Stimulated activated CD8-positive, alpha-beta memory T cell treated with anti-CD3 and anti-CD28 coated beads, Interleukin-15, amount 100 ng/mL, for 48 hours (primary cell): ENCODE data around the gene COG7.
A peak's percentile ranks its signal among the peaks of the same experiment; 100 is the strongest.
"Not testable (repeated sequence)": the region's sequence is repeated elsewhere in the genome, so short reads cannot be mapped to it uniquely, and the experiment has no call there.

Experiments used
- DNase-seq, 2 donors: peaks; one replicate each; pipeline ENCODE4 v3.0.0-alpha.2; 2020; ENCODE audit warnings: low read depth in 2 of 2

The COG7 gene

GRCh38 chr16:23476289-23476688, 23.3 kb upstream of the COG7 start:
- no peak for DNase-seq

DNA sequence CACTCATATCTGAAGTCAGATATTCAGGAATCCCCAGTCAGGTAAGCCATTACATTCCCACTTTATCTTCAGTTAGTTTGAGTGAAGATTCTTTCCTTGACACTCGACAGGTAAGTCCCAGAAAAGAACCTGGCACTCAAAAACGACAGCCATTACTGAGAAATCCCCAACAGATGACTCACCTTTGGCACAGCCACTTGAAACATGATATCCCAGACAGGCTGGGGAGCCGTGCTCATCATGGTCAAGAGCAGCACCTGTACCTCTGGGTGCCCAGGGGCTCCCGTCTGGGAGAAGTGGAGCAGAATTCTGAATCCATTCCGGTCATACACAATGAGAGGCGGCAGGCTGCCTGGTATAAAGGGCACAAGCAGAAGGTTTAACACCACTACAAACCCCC, 16.8 kb upstream of the COG7 start:
- no peak for DNase-seq

DNA sequence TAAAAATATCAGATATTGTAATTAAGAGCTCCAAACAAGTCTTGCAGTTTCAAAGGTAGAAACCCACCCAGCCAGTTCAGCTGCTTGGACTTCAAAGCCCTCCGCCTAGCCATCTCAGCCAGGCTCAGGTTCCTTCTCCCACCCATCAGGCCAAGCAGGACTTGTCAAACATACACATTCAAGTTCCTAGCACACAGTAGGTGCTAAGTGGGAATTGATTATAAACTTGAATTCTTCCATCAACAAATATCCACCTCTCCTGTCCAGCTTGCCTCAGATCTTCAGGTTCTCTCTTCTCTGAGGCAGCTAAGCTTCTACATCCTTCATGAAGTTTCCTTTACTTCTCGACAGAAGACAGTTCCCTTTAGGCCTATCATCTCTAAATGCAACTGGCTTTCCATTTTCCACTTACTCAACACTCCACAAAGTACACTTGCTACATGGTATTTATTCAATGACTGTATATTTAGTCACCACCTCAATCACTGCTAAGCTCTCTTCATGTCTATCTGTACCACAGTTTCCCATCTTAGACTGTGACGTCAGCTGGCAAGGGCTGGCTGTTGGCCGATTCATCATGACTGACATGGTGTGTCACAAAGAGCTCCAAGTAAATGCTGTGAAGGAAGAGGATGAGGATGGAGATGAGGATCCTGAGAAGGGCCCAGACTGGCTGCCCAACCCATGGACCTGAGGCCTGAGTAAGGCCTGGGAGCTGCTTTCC, 13.3 kb upstream of the COG7 start:
- DNase-seq, result no peak

- no peak for DNase-seq
Measured at GRCh38 chr16:23465179-23465578, 12.2 kb upstream of the COG7 start.

DNA sequence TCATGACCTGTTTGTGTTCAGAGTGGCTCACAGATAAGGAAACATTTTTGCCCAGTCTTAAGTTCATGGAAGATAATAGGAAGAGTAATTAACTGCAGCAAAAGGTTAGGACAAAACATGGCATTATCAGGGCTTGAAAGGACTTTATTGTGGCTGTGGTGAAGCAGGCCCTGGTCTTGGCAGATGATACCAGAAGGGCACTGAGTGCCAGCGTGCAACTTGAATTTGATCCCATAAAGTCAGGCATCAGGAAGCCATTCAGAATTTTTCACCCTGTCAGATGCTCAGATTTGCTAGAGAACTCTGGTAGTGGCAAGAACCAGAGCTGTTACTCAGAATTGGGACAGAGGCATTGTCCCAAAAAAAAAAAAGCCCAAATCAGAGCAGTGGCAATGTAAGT, 11.2 kb upstream of the COG7 start:
- DNase-seq, result no peak

GRCh38 chr16:23462994-23463393, 10.0 kb upstream of the COG7 start:
- DNase-seq, result not testable (repeated sequence)

GRCh38 chr16:23453338-23454052, 506 bp upstream of the COG7 start:
- no peak for DNase-seq

GRCh38 chr16:23452221-23452571, 793 bp downstream of the COG7 start:
- no peak for DNase-seq

- DNase-seq, result no peak
Measured at GRCh38 chr16:23448392-23448791, 4.6 kb downstream of the COG7 start.

DNA sequence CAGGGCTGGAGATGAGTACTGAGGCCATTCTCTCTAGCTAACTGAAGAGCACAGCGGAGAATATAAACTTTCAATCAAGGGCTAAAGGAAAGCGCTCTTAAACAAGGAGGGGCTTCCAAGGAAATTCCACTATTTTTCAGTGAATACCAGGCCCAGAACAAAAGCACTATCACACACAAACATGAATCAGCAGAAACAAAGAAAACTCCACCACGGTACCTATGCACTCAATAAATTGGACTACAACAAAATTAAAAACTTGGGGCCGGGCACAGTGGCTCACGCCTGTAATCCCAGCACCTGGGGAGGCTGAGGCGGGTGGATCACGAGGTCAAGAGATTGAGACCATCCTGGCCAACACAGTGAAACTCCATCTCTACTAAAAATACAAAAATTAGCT, 15.4 kb downstream of the COG7 start:
- DNase-seq, result not testable (repeated sequence)

- no peak for DNase-seq
Measured at GRCh38 chr16:23436951-23437350, 16.0 kb downstream of the COG7 start.

DNA sequence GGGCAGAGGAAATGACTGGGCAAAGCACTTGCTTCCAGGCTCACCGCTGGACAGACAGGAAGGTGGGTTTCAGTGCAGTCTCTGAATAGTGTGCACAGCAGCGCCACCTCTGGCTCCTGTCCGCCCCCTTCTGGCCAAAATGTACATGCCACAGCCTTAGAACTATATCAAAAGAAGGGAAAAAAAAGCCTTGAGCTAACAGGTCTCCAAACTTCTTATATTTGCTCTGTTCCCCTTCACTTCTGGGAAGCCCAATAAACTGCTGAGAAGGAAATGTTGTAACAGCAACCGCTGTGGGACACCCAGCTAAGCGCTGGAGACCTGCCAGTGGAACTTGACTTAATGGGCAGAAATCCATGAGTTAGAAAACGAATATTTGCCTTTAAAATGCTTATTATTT, 17.5 kb downstream of the COG7 start:
- DNase-seq, result peak; percentile 37 to 39

DNA sequence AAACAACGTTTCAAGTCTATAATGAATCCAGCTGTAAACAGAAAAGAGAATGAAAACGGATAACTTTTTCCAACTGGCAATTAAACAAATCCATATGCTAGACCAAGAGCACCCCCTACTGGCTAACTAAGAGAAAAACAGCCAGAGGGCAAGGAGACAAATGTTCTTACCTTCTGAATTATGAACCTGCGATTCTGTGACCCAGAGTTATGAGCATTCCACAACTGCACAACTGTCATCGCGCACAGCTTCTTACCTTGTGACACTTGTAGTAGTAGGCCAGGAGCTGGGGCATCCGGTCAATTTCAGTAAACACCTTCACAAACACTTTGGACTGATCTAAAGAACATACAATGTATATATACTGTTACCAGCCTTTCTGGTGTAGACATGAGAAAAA, 18.6 kb downstream of the COG7 start:
- DNase-seq, result no peak

GRCh38 chr16:23433261-23433920, 19.6 kb downstream of the COG7 start:
- no peak for DNase-seq

DNA sequence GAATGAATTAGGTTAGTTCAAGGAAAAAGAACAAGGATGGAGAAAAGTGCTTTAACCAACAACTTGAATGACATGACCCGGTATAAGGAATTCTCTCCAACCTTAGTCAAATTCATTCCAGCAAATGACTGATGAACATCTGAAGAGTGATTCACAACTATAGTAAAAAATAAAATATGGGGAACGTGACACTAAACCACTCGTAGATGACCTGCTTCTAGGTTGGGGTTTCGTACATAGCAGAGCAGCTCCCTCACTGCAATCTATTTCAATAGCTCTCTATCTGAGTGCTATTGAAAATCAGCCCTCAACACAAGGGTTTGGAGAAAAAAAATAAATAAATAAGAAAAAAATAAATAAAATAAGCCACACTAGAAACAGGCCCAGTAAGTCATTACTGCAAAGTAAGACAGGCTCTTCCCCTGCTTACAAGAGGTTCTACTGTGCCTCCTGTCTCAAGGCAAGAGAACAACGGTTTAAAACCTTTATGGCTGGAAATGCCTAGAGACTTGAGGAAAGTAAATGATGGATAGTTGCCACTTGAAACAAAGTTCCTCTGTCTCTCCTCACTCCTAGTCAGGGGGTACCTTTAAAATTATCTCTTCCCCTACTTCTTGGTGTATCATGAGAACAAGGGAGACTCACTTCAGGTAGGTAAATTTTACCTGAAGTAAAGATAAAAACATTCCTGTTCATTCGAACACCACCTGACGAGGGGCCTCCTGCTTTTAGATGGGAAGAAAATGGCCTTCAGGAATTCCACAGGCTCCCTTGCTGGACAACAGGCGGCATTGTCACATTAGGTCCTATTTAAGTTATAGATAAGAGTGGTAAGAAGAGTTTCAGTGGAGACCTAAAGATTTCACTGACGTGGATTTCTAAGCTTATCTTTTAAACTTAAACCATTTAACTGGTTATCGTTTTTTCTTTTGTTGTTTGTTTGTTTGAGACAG, 20.5 kb downstream of the COG7 start:
- no peak for DNase-seq

GRCh38 chr16:23428351-23428750, 24.6 kb downstream of the COG7 start:
- no peak for DNase-seq

DNA sequence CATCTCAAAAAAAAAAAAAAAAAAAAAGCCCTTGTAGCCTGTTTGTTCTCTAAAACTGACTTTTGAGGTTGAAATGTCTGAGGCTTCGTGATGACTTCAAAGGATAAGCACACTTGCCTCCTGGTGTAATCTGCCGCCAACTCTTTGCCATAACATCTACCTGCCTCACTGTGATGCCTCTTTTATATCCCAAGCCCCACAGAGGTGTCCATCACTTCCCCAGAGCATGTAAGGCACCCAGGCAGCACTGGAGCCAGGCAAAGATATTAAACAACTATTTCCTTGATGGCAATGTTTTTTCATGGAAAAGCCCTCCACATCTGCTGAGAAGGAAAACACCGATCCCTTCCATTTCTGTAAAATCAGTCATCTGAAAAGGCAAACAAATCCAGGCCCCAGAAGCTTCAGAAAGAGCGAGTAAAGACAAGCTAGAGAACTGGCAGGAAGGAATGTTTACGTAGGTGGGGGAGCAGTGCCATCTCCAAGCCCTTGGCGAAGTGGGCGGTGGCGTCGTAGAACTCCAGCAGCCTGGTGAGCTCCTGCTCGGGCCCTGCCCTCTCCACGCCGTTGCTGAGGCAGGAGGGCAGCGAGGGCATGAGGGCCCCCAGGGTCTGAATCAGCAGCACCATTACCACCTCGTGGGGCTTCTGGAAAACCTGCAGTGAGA, 28.6 kb downstream of the COG7 start:
- no peak for DNase-seq

- DNase-seq, result no peak
Measured at GRCh38 chr16:23423496-23424049, 29.4 kb downstream of the COG7 start.

- DNase-seq, result no peak
Measured at GRCh38 chr16:23420011-23420410, 33.0 kb downstream of the COG7 start.

DNA sequence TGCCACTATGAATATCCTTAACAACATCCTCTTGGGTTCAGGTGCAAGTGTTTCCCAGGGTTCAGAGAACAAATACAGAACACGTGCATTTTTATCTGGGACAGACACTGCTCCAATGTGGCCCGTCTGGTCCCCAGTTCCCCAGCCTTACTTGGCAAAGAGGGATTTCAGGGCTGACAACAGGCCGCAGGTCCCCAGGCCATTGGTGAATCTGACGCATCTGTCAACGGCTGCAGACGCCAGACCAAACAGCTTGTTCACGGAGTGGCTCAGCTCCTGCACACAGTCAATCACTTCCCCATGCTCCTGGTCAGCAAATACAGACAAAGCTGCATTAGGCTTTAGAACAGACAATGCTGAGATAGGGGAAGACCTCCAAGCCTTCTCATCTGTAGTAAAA, 36.2 kb downstream of the COG7 start:
- no peak for DNase-seq

DNA sequence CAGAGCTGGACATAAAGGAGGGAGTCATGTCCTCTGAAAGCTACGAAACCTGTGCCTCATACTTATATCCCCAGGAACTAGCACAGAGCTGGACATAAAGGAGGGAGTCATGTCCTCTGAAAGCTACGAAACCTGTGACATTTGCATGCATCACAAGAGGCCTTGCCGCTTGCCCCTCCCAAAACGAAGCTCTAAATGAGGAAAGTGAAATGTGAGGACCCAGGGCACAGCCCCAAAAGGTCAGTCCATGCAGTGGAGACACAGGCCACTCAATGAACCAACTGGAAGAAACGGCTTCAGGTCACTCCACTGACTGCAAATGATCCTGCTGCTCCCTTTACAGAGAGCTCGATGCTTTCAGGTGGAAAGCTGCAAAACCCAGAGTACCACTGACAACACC, 38.3 kb downstream of the COG7 start:
- no peak for DNase-seq
